Subcutaneous adipose tissue (tissue), 4 donors: Measurements from ENCODE around the gene MTMR1. TPM values are rescaled to one million over a fixed set of nuclear protein-coding genes. Genes with fewer than 3 reads are reported as not detected.

Experiments used
- total RNA-seq, 4 donors: library from RNA; depleted of rRNA; stranded (reverse); fragments of >200 nt; gene quantifications; one replicate each; pipeline ENCODE4 v1.1.0, GENCODE V29; 2016
- TF ChIP-seq, protein P1 (sequence below): fragments of 450-650 bp; IDR thresholded peaks from one replicate; pipeline ENCODE4 v1.5.1; 2016; ENCODE audit warnings: low read depth, mild to moderate bottlenecking, control low read depth, antibody characterized with exemption, moderate library complexity

Gene MTMR1
- total RNA-seq, 4 donors from 2014 or later, result 13.4 to 16.8 (median 15.0) TPM

DNA sequence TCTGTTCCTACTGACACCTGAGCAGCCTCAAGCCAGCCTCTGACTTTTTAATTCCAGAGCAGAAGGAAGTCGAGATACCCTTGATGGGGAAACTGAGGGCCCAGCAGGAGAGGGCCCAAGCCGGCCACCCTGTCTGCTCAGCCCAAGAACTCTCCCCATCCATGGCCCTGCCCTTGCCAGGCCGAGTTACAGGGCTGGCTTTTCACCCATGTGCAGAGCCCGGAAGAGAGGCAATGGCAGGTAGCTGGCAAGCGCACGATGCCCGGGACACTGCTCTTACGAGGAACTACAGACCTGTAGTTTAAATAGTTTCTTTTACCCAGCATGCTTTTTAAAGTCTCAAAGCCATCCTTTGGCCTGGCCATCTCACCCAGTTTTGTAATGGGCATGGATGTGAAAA lies 79.9 kb downstream of the MTMR1 start:
- TF ChIP-seq, protein P1, sequence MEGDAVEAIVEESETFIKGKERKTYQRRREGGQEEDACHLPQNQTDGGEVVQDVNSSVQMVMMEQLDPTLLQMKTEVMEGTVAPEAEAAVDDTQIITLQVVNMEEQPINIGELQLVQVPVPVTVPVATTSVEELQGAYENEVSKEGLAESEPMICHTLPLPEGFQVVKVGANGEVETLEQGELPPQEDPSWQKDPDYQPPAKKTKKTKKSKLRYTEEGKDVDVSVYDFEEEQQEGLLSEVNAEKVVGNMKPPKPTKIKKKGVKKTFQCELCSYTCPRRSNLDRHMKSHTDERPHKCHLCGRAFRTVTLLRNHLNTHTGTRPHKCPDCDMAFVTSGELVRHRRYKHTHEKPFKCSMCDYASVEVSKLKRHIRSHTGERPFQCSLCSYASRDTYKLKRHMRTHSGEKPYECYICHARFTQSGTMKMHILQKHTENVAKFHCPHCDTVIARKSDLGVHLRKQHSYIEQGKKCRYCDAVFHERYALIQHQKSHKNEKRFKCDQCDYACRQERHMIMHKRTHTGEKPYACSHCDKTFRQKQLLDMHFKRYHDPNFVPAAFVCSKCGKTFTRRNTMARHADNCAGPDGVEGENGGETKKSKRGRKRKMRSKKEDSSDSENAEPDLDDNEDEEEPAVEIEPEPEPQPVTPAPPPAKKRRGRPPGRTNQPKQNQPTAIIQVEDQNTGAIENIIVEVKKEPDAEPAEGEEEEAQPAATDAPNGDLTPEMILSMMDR, result no peak

DNA sequence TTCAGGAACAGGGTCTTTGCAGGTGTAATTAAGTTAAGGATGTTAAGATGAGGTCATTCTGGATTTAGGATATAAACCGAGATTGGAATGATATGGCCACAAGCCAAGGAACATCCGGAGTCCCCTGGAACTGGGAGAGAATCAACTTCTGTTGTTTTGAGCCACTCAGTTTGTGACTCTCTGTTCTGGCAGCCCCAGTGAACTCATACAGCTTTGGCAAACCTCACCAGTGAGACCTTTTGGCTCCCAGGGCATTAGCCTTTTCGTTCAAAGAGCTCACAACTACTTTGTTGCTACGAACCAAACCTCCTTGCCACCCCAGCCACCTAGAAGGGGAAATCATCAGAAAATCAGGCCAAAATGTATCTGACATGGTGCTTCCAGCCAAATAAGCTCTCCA lies 80.4 kb downstream of the MTMR1 start:
- TF ChIP-seq, protein P1, result no peak

DNA sequence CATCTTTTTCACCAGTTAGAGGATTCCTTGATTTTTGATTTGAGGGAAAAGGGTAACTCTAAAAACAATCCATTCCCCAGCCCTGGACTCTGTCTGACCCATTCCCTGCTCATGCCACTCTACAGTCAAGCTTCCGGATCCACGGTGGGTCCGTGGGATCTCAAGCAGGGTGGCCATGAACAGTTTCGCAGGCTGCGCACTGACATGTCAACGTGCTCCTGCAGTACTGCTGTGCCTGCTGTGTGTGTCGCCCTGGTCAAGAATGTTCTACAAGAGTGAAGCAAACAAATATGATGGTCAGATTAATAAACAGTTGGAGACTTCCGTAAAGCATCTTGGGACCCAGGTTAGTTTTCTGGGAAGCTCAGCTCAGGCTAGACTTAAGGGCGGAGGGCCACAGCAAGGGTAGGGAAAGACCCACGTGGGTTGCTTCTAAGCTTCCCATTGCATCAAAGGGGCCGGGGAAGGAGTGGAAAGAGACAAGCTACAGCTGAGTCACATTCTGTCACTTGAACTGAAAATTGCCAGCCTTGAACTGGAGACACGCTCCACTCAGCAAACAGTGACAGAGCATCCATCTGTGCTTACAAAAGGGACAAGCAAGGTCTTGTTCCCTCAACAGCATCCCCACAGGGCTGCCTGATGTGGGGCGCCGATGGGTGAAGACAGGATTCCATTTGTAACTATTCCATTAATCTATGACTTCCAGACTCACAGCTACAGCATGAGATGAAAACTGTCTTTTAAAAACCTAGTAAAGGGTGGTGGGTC lies 81.8 kb downstream of the MTMR1 start:
- TF ChIP-seq, protein P1, result no peak

DNA sequence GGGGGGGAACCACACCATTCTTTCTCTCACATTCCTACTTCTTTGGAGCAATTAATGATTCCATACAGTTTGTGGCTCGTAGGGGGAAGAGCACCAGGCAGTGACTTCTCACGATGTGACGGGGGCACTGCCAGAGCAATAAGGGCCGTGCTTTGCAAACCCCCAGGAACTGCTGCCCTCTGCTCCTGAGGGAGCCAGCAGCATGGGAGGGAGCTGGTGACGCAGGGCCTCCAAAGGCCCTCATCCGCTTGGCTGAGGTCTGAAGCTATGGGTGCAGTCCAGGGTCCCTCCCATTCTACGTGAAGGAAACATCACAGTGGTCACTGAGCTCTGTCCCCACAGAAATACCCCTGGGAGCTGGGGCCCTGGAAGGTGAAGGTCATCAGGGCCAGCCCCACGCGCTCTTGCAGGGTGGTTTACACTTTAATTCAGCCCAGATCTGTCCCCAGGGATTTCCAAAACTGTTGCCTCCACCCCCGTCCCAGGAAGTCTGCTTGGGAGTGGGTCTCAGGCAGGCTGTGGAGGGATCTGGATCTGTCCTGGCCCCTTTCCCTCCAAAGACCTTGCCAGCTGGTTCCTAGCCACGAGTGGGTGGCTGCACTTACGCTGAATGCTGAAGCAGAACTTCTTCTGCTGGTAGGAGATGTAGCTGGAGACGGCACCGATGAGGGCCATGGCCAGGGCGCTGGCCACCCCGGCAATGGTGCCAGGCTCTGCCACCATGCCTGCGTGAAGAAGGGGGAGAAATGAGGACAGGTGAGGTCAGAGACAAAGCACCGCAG lies 82.6 kb downstream of the MTMR1 start:
- TF ChIP-seq, protein P1, result no peak

DNA sequence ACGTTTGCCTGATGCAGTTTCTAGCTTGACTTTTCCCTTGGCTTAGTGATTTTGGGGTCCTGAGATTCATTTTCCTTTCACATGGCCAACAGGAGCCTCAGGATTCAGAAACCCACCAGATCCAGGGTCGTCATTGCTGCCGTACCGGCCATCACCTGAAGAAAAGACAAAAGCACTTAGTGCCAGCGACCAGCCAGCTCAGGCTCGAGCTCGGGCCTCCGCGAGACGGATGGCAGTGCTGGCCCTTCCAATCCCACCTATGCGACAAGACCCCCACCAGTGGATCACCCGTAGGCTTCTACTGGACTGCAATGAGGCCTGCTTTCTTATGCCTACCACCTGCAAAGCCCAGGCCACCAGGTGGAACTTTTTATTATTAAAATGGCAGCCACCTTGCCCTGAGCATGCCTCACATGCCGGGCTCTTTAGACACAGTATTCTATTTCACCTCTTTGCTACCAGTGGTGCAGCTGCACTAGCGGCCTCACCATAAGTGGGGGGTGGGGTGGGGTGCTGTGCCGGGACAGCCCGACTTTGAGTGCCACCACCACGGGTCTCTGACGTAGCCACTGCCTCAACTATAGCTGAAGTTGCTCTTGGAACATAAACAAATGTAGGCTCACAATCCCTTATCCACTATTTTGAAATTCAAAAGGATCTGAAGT lies 84.3 kb downstream of the MTMR1 start:
- TF ChIP-seq, protein P1, result no peak

DNA sequence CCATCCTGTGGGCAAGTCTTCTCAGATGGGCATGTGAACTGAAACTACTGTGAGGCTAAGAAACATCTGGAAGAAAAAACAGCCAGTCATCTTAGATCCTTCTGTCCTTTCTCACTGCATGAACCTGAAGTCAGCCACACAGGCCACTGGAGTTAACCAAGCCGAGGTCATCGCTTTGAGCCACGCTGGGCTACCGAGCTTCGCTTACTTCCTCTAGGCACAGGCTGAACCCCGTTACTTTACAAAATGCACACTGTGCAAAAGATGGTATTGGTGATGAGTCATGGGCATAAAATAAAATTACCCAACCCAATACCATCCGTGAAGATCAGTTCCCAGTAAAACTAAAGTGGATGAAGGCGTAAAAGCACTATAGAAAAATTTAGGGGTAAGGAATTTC lies 86.2 kb downstream of the MTMR1 start:
- TF ChIP-seq, protein P1, result no peak

DNA sequence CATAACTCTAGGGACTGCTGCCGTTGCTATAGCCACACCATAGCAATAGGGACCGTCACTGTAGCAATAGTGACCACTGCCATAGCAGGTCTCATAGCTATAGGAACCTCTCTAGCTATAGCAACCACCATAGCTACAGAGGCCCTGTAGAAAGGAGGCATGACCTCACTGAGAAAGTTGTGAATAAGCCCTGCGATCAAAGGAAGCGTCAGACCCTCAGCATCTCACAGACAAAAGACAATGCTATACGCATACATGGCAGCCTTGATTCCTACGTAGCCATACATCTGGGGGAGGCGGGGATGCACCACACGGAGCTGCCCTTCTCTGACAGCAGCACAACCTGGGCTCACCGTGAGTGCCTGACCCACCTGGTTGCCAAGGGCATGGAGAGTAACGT lies 88.5 kb downstream of the MTMR1 start:
- TF ChIP-seq, protein P1, result no peak
